H9 (cell line): ENCODE measurements around the gene SLC39A8. TPM values are rescaled to one million over a fixed set of nuclear protein-coding genes. Genes with fewer than 3 reads are reported as not detected.

Experiments
- DNase-seq: peaks from one replicate; pipeline ENCODE4 v3.0.0-alpha.2; 2017
- H2AFZ ChIP-seq: one replicate; pipeline ENCODE4 v1.6.1; 2013; ENCODE audit warnings: mild to moderate bottlenecking, low read length, control low read depth, moderate library complexity
- H2AK5ac ChIP-seq: 2 replicates; pipeline ENCODE4 v1.6.1; 2013; ENCODE audit warnings: low read length, control low read depth, mixed read lengths; ENCODE audit not compliant: insufficient read length
- H2BK120ac ChIP-seq: one replicate; pipeline ENCODE4 v1.6.1; 2013; ENCODE audit warnings: low read depth, mild to moderate bottlenecking, low read length, control low read depth, inconsistent platforms; ENCODE audit not compliant: poor library complexity, severe bottlenecking
- H2BK12ac ChIP-seq: 2 replicates; pipeline ENCODE4 v1.6.1; 2013; ENCODE audit warnings: low read length, control low read depth, mixed read lengths, low read depth; ENCODE audit not compliant: insufficient read length
- H2BK15ac ChIP-seq: 2 replicates; pipeline ENCODE4 v1.6.1; 2013; ENCODE audit warnings: low read depth, low read length, control low read depth
- H2BK20ac ChIP-seq: one replicate; pipeline ENCODE4 v1.6.1; 2013; ENCODE audit warnings: low read depth, mild to moderate bottlenecking, low read length, control low read depth, inconsistent platforms; ENCODE audit not compliant: poor library complexity, severe bottlenecking
- H2BK5ac ChIP-seq: 2 replicates; pipeline ENCODE4 v1.6.1; 2013; ENCODE audit warnings: low read length, control low read depth, mixed read lengths; ENCODE audit not compliant: insufficient read length
- H3K14ac ChIP-seq: 2 replicates; pipeline ENCODE4 v1.6.1; 2013; ENCODE audit warnings: low read length, control low read depth; ENCODE audit not compliant: insufficient read depth
- H3K18ac ChIP-seq: 2 replicates; pipeline ENCODE4 v1.6.1; 2013; ENCODE audit warnings: low read depth, mild to moderate bottlenecking, mixed read lengths, low read length, control low read depth; ENCODE audit not compliant: insufficient read length
- H3K23ac ChIP-seq: 2 replicates; pipeline ENCODE4 v1.6.1; 2013; ENCODE audit warnings: low read length, control low read depth, mixed read lengths, low read depth; ENCODE audit not compliant: insufficient read length
- H3K23me2 ChIP-seq: 2 replicates; pipeline ENCODE4 v1.6.1; 2013; ENCODE audit warnings: low read depth, mild to moderate bottlenecking, mixed read lengths, low read length, control low read depth; ENCODE audit not compliant: insufficient read length, poor library complexity, severe bottlenecking
- H3K27ac ChIP-seq: 2 replicates; pipeline ENCODE4 v1.5.1; 2013; ENCODE audit warnings: low read length, control low read depth, mixed read lengths, low read depth; ENCODE audit not compliant: insufficient read length
- H3K27me3 ChIP-seq: 2 replicates; pipeline ENCODE4 v1.6.1; 2013; ENCODE audit warnings: low read length, control low read depth, inconsistent platforms; ENCODE audit not compliant: insufficient read depth
- H3K4ac ChIP-seq: 2 replicates; pipeline ENCODE4 v1.6.1; 2013; ENCODE audit warnings: low read depth, mild to moderate bottlenecking, control low read depth, inconsistent platforms, low read length, moderate library complexity
- H3K4me1 ChIP-seq: 2 replicates; pipeline ENCODE4 v1.6.1; 2013; ENCODE audit warnings: low read length, control low read depth, inconsistent platforms; ENCODE audit not compliant: insufficient read depth
- H3K4me2 ChIP-seq: 2 replicates; pipeline ENCODE4 v1.6.1; 2013; ENCODE audit warnings: low read length, control low read depth, mixed read lengths; ENCODE audit not compliant: insufficient read length, insufficient read depth
- H3K56ac ChIP-seq: 2 replicates; pipeline ENCODE4 v1.6.1; 2013; ENCODE audit warnings: low read depth, mild to moderate bottlenecking, mixed read lengths, low read length, control low read depth; ENCODE audit not compliant: insufficient read length
- H3K79me1 ChIP-seq: 2 replicates; pipeline ENCODE4 v1.6.1; 2013; ENCODE audit warnings: low read depth, mild to moderate bottlenecking, moderate library complexity, low read length, control low read depth, inconsistent platforms; ENCODE audit not compliant: insufficient read depth, poor library complexity, severe bottlenecking
- H3K79me2 ChIP-seq: 2 replicates; pipeline ENCODE4 v1.6.1; 2013; ENCODE audit warnings: low read length, control low read depth, inconsistent platforms; ENCODE audit not compliant: insufficient read depth
- H3K9ac ChIP-seq: 2 replicates; pipeline ENCODE4 v1.6.1; 2013; ENCODE audit warnings: low read length, control low read depth, mixed read lengths; ENCODE audit not compliant: insufficient read length; ENCODE audit errors: extremely low read depth
- H3K9me3 ChIP-seq: one replicate; pipeline ENCODE4 v1.6.1; 2013; ENCODE audit warnings: low read depth, low read length, inconsistent platforms; ENCODE audit not compliant: control insufficient read depth
- H3T11ph ChIP-seq: one replicate; pipeline ENCODE4 v1.6.1; 2013; ENCODE audit warnings: mild to moderate bottlenecking, low read length, control low read depth, inconsistent platforms
- H4K20me1 ChIP-seq: one replicate; pipeline ENCODE4 v1.6.1; 2013; ENCODE audit not compliant: control insufficient read depth, insufficient read length, insufficient read depth
- H4K5ac ChIP-seq: 2 replicates; pipeline ENCODE4 v1.6.1; 2013; ENCODE audit warnings: low read depth, mild to moderate bottlenecking, mixed read lengths, low read length, control low read depth; ENCODE audit not compliant: insufficient read length
- H4K8ac ChIP-seq: replicated peaks from 2 replicates; pipeline ENCODE4 v1.6.1; 2013; ENCODE audit warnings: low read length, control low read depth, mixed read lengths, low read depth; ENCODE audit not compliant: insufficient read length
- H4K91ac ChIP-seq: 2 replicates; pipeline ENCODE4 v1.6.1; 2013; ENCODE audit warnings: low read depth, mild to moderate bottlenecking, moderate library complexity, mixed read lengths, low read length, control low read depth; ENCODE audit not compliant: insufficient read length
- H3K27ac Mint-ChIP-seq, 3 experiments: 2 replicates in 2 of 3; 3 replicates in 1 of 3; pipeline ENCODE4 v1.8.0; 2020 to 2021; ENCODE audit warnings: mixed read lengths in 3 of 3, mild to moderate bottlenecking in 1 of 3, moderate library complexity in 1 of 3
- H3K27me3 Mint-ChIP-seq: 2 replicates; pipeline ENCODE4 v1.8.0; 2021; ENCODE audit warnings: low read depth, mild to moderate bottlenecking, moderate library complexity, mixed read lengths
- H3K36me3 Mint-ChIP-seq, 3 experiments: 2 replicates in 2 of 3; 3 replicates in 1 of 3; pipeline ENCODE4 v1.8.0; 2020 to 2021; ENCODE audit warnings: low read depth in 3 of 3, mixed read lengths in 3 of 3; ENCODE audit not compliant: insufficient read depth in 1 of 3
- H3K4me1 Mint-ChIP-seq, 2 experiments: 2 replicates each; pipeline ENCODE4 v1.8.0; 2020; ENCODE audit warnings: mixed read lengths in 2 of 2
- H3K4me3 Mint-ChIP-seq, 2 experiments: 2 replicates in 1 of 2; 3 replicates in 1 of 2; pipeline ENCODE4 v1.8.0; 2020 to 2021; ENCODE audit warnings: mild to moderate bottlenecking in 2 of 2, mixed read lengths in 2 of 2, moderate library complexity in 1 of 2
- H3K9me3 Mint-ChIP-seq, 2 experiments: 2 replicates in 1 of 2; 3 replicates in 1 of 2; pipeline ENCODE4 v1.8.0; 2020; ENCODE audit warnings: mild to moderate bottlenecking in 2 of 2, mixed read lengths in 2 of 2, moderate library complexity in 1 of 2
- CTCF ChIP-seq: fragments of 200-600 bp; sonication (generic); conservative IDR thresholded peaks from 3 replicates; pipeline ENCODE4 v1.8.0; 2021; ENCODE audit warnings: antibody characterized with exemption, mild to moderate bottlenecking
- total RNA-seq: library from RNA; stranded (reverse); gene quantifications from 2 replicates; pipeline ENCODE4 v1.2.1, GENCODE V29; 2021

SLC39A8 gene
- total RNA-seq, 1 experiment from 2014 or later = 11.0 TPM

- Histone ChIP-seq H2BK120ac (no peak overlapping the region), H3K4me1 (no peaks in the 10 kb centered on the region; the same call in 1 of the 2 replicates), H4K5ac (no peak overlapping the region), H3K79me2 (no peaks in the 10 kb centered on the region), H2BK20ac (no peak overlapping the region), H2AFZ (no peak overlapping the region), H3K56ac (no peak overlapping the region), H3K9me3 (no peaks in the 10 kb centered on the region), H3K18ac (no peak overlapping the region), H3T11ph (no peak overlapping the region), H2BK15ac (no peak overlapping the region), H2BK5ac (no peak overlapping the region), H4K91ac (no peak overlapping the region), H3K27ac (no peak overlapping the region), H4K8ac (no peak overlapping the region), H3K4me2 (no peak overlapping the region), H3K27me3 (no peaks in the 10 kb centered on the region), H3K23ac (no peak overlapping the region), H2BK12ac (no peak overlapping the region), H4K20me1 (no peaks in the 10 kb centered on the region), H3K14ac (no peak overlapping the region), H3K79me1 (no peaks in the 10 kb centered on the region), H3K9ac (no peak overlapping the region), H2AK5ac (no peak overlapping the region), H3K23me2 (no peaks in the 10 kb centered on the region), H3K4ac (no peak overlapping the region)
- Mint-ChIP-seq H3K4me3 (no peak overlapping the region), H3K36me3 (peaks cover 7 to 8% (median 7%) of the 10 kb centered on the region in 3 experiments; a peak in 6 of 7 replicates), H3K9me3 (peaks cover 5 to 7% of the 10 kb centered on the region in 2 experiments), H3K4me1 (peaks cover 10 to 21% of the 10 kb centered on the region in 2 experiments), H3K27me3 (no peaks in the 10 kb centered on the region), H3K27ac (no peak overlapping the region)
- DNase-seq = no peak
- no peak for TF ChIP-seq CTCF
These were observed 132.3 kb downstream of the SLC39A8 start for GRCh38 chr4:102213031-102213430.

Other genes starting within 250 kb of the SLC39A8 start
- gene NFKB1, start 155.9 kb upstream of the SLC39A8 start, total RNA-seq = 5.7 and 6.4 TPM in 2 replicates